Activated naive CD8-positive, alpha-beta T cell treated with anti-CD3 and anti-CD28 coated beads, Interleukin-2, amount 50 U/mL, for 24 hours (primary cell): Measurements from ENCODE around the gene TRIM63.

ENCODE experiments used
- ATAC-seq: fragments of 150-1000 bp; cut with Tn5 transposase; one replicate; pipeline ENCODE4 v1.10.0; 2021
- DNase-seq: peaks from one replicate; pipeline ENCODE4 v3.0.0; 2021
- H3K27ac Mint-ChIP-seq: one replicate; pipeline ENCODE4 v1.8.0; 2021; ENCODE audit warnings: mild to moderate bottlenecking, mixed read lengths
- H3K27me3 Mint-ChIP-seq: one replicate; pipeline ENCODE4 v1.8.0; 2021; ENCODE audit warnings: mixed read lengths
- H3K36me3 Mint-ChIP-seq: one replicate; pipeline ENCODE4 v1.8.0; 2021; ENCODE audit warnings: low read depth, mixed read lengths
- H3K4me1 Mint-ChIP-seq: one replicate; pipeline ENCODE4 v1.8.0; 2021; ENCODE audit warnings: mixed read lengths
- H3K4me3 Mint-ChIP-seq: one replicate; pipeline ENCODE4 v1.8.0; 2021; ENCODE audit warnings: mild to moderate bottlenecking, moderate library complexity, mixed read lengths
- H3K9me3 Mint-ChIP-seq: one replicate; pipeline ENCODE4 v1.8.0; 2021; ENCODE audit warnings: mixed read lengths

TRIM63 gene

DNA sequence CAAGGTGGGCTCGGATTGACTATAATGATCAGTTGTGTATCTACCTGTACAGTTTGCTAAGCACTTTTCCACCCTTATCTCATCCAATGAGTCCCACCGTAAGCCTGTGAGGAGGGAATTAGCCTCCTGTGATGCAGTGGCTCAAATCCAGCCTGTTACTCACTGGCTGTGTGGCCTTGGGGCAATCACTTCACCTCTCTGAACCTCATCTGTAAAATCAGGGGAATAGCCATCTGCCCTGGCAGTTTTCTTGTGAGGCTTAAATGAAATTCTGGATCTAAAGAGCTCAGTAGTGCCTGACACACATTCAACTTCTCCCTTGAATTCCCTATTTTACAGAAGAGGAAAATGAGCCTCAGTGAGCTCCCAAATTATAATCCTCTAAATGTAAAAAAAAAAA, 53.3 kb downstream of the TRIM63 start:
- Mint-ChIP-seq H3K4me3 (no peak overlapping the region), H3K9me3 (no peaks in the 10 kb centered on the region)

GRCh38 chr1:26012864-26013263, 54.6 kb downstream of the TRIM63 start:
- Mint-ChIP-seq H3K9me3 (no peaks in the 10 kb centered on the region), H3K4me3 (no peak overlapping the region), H3K36me3 (no peaks in the 10 kb centered on the region), H3K27ac (no peak overlapping the region), H3K27me3 (no peaks in the 10 kb centered on the region), H3K4me1 (peaks cover 7% of the 10 kb centered on the region)
- ATAC-seq (no peak), DNase-seq (no peak)

More for the DNA sequence above, 53.3 kb downstream of the TRIM63 start:
- H3K27ac Mint-ChIP-seq = no peak overlapping the region
- DNase-seq (no peak), ATAC-seq (no peak)
- H3K4me1 Mint-ChIP-seq = peaks cover 7% of the 10 kb centered on the region
- H3K27me3 Mint-ChIP-seq = no peaks in the 10 kb centered on the region
- H3K36me3 Mint-ChIP-seq = no peaks in the 10 kb centered on the region

DNA sequence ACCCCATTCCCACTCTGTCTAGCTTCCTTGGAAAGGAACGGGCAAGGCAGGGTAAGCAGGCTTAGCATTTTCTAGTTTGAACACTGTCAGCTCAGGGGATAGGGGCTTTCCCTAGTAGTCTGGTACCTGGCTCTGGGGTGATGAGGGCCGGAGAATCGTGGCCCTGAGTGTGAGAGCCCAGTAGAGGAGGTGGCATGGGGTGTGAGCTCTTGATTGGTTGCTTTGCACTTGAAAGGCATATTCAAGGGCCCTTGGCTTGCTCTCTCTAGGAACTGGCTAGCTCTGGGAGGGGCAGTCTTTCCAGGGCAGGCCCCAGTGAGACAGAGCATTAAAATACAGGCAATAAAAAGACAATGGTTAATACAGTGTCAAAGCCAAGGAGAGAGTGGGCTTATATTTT, 56.6 kb downstream of the TRIM63 start:
- H3K36me3 Mint-ChIP-seq = no peaks in the 10 kb centered on the region
- H3K4me1 Mint-ChIP-seq = no peaks in the 10 kb centered on the region
- ATAC-seq (no peak), DNase-seq (no peak)
- no peaks in the 10 kb centered on the region for H3K9me3 Mint-ChIP-seq
- no peak overlapping the region for H3K27ac Mint-ChIP-seq
- no peak overlapping the region for H3K4me3 Mint-ChIP-seq
- H3K27me3 Mint-ChIP-seq = peaks cover 5% of the 10 kb centered on the region

GRCh38 chr1:26009796-26010447, 57.5 kb downstream of the TRIM63 start:
- no peak overlapping the region for H3K27ac Mint-ChIP-seq
- H3K36me3 Mint-ChIP-seq = no peaks in the 10 kb centered on the region
- H3K4me1 Mint-ChIP-seq = no peaks in the 10 kb centered on the region
- ATAC-seq = no peak
- H3K4me3 Mint-ChIP-seq = no peak overlapping the region
- no peak for DNase-seq
- peaks cover 5% of the 10 kb centered on the region for H3K27me3 Mint-ChIP-seq
- H3K9me3 Mint-ChIP-seq = no peaks in the 10 kb centered on the region

DNA sequence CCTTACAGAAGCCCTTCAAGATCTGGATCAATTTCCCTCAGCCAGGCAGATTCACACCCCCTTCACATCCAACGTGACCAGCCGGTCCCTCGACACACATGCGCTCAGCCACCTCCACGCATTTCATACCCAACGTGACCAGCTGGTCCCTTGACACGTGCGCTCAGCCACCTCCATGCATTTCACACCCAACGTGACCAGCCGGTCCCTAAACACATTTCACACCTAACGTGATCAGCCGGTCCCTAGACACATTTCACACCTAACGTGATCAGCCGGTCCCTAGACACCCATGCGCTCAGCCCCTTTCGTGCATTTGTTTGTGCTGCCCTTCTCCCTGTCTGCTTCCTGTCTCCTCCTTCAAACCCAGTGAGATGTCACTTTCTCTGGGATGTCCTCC, 60.7 kb downstream of the TRIM63 start:
- H3K36me3 Mint-ChIP-seq = no peaks in the 10 kb centered on the region
- DNase-seq (no peak), ATAC-seq (no peak)
- H3K9me3 Mint-ChIP-seq = no peaks in the 10 kb centered on the region
- no peak overlapping the region for H3K4me3 Mint-ChIP-seq
- H3K27ac Mint-ChIP-seq = no peak overlapping the region
- peaks cover 5% of the 10 kb centered on the region for H3K27me3 Mint-ChIP-seq
- H3K4me1 Mint-ChIP-seq = no peaks in the 10 kb centered on the region

DNA sequence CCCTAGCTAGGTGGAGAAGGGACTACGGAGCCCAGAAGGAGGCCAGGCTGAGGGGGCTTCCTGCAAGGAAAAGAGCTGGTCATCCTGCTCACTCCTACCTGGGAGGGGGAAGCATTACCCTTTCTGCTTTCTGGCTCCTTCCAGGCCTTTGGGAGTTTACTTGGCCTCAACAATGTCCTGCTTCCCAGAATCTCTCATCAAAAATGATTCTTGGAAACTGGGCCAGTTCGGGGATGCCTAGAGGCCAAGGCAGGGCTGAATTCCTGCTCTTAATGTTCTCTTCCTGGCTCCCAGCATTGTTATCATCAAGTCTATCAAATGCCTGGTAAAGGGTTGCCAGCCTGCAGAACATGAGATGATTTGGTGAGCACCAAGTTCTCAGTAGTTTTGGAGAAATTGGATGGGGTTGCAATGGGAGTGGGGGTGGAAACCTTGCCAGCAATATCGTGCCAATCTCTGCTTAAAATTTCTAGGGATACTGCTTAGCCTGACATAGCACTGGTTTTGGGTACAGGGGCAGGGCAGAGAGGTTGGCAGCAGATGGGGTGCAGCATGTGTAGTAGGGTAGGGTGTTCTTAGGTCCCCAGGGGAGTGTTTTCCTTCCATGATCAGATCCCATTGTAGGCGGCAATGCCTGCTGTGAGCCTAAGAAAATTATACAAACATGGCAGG, 61.9 kb downstream of the TRIM63 start:
- H3K9me3 Mint-ChIP-seq = no peaks in the 10 kb centered on the region
- H3K4me3 Mint-ChIP-seq = no peak overlapping the region
- no peak overlapping the region for H3K27ac Mint-ChIP-seq
- H3K27me3 Mint-ChIP-seq = peaks cover 5% of the 10 kb centered on the region
- no peaks in the 10 kb centered on the region for H3K36me3 Mint-ChIP-seq
- H3K4me1 Mint-ChIP-seq = no peaks in the 10 kb centered on the region
- ATAC-seq = no peak
- DNase-seq = no peak

- no peak for ATAC-seq
Observed at GRCh38 chr1:26003756-26004155, 63.7 kb downstream of the TRIM63 start.

DNA sequence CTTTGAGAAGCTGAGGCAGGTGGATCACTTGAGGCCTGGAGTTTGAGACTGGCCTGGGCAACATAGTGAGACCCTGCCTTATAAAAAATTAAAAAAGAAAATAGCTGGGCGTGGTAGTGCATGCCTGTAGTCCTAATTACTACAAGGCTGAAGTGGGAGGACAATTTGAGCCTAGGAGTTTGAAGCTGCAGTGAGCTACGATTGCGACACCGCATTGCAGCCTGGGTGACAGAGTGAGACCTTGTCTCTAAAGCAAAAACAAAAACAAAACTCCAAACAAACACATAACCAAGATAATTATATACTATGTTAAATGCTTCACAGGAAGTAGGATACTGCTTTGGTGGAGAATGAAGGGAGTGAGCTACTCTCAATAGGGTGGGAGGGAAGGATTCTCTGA, 64.2 kb downstream of the TRIM63 start:
- no peaks in the 10 kb centered on the region for H3K36me3 Mint-ChIP-seq
- DNase-seq (no peak), ATAC-seq (no peak)
- H3K27me3 Mint-ChIP-seq = peaks cover 5% of the 10 kb centered on the region
- no peak overlapping the region for H3K4me3 Mint-ChIP-seq
- peaks cover 9% of the 10 kb centered on the region for H3K4me1 Mint-ChIP-seq
- H3K27ac Mint-ChIP-seq = no peak overlapping the region
- H3K9me3 Mint-ChIP-seq = no peaks in the 10 kb centered on the region

More at GRCh38 chr1:26003756-26004155, 63.7 kb downstream of the TRIM63 start:
- Mint-ChIP-seq H3K27ac (no peak overlapping the region), H3K4me3 (no peak overlapping the region), H3K4me1 (peaks cover 4% of the 10 kb centered on the region), H3K36me3 (no peaks in the 10 kb centered on the region), H3K9me3 (no peaks in the 10 kb centered on the region), H3K27me3 (peaks cover 5% of the 10 kb centered on the region)
- DNase-seq = no peak
